HepG2 (cell line): Measurements from ENCODE around the gene SMIM13. TPM values are rescaled to one million over a fixed set of nuclear protein-coding genes. Genes with fewer than 3 reads are reported as not detected.

Source experiments
- CBFB ChIP-seq: sonication (generic); formaldehyde crosslinking; IDR thresholded peaks from 2 replicates; pipeline ENCODE4 v1.4.0; 2020; ENCODE audit warnings: missing genetic modification reagents
- EED ChIP-seq: sonication (generic); formaldehyde crosslinking; IDR thresholded peaks from 2 replicates; pipeline ENCODE4 v1.5.0; 2020; ENCODE audit warnings: mild to moderate bottlenecking, missing genetic modification reagents
- FUBP1 ChIP-seq: sonication (generic); formaldehyde crosslinking; IDR thresholded peaks from 2 replicates; pipeline ENCODE4 v1.5.1; 2020; ENCODE audit warnings: missing genetic modification reagents, mild to moderate bottlenecking, borderline replicate concordance
- GMEB1 ChIP-seq: sonication (generic); formaldehyde crosslinking; IDR thresholded peaks from 2 replicates; pipeline ENCODE4 v1.5.1; 2020; ENCODE audit warnings: missing genetic modification reagents, mild to moderate bottlenecking, borderline replicate concordance
- HMG20A ChIP-seq: IDR thresholded peaks from 2 replicates; pipeline ENCODE4 v1.6.1; 2016; ENCODE audit warnings: borderline replicate concordance
- HOMEZ ChIP-seq: IDR thresholded peaks from 2 replicates; pipeline ENCODE4 v1.6.1; 2016; ENCODE audit warnings: low read depth
- KLF6 ChIP-seq: IDR thresholded peaks from 2 replicates; pipeline ENCODE4 v1.8.0; 2016; ENCODE audit warnings: missing biosample characterization, missing genetic modification reagents
- MTA3 ChIP-seq: sonication (generic); formaldehyde crosslinking; IDR thresholded peaks from 2 replicates; pipeline ENCODE4 v1.4.0; 2020; ENCODE audit warnings: missing genetic modification reagents
- NAIF1 ChIP-seq: sonication (generic); formaldehyde crosslinking; IDR thresholded peaks from 2 replicates; pipeline ENCODE4 v1.5.0; 2020; ENCODE audit warnings: mild to moderate bottlenecking, missing genetic modification reagents, borderline replicate concordance
- PHB2 ChIP-seq: fragments of 450-650 bp; IDR thresholded peaks from 2 replicates; pipeline ENCODE4 v1.6.1; 2018; ENCODE audit not compliant: partially characterized antibody
- REPIN1 ChIP-seq: sonication (generic); formaldehyde crosslinking; IDR thresholded peaks from 2 replicates; pipeline ENCODE4 v1.8.0; 2022; ENCODE audit warnings: missing genetic modification reagents, low read depth, mild to moderate bottlenecking, borderline replicate concordance
- USF2 ChIP-seq, 2 experiments: sonication (generic) in 1 of 2; formaldehyde crosslinking in 1 of 2; IDR thresholded peaks; 2 replicates each; pipeline versions ENCODE4 v1.5.1 to v1.6.1; 2011 to 2020; ENCODE audit warnings: borderline replicate concordance in 1 of 2, low read depth in 1 of 2, low read length in 1 of 2, mild to moderate bottlenecking in 1 of 2, missing genetic modification reagents in 1 of 2, moderate library complexity in 1 of 2
- ZBTB3 ChIP-seq: sonication (generic); formaldehyde crosslinking; IDR thresholded peaks from 2 replicates; pipeline ENCODE4 v1.4.0; 2020; ENCODE audit warnings: low read depth, mild to moderate bottlenecking, moderate library complexity, missing genetic modification reagents, borderline replicate concordance
- ZFP41 ChIP-seq: sonication (generic); formaldehyde crosslinking; IDR thresholded peaks from 2 replicates; pipeline ENCODE4 v1.4.0; 2020; ENCODE audit warnings: mild to moderate bottlenecking, missing genetic modification reagents, borderline replicate concordance
- ZNF224 ChIP-seq: sonication (generic); formaldehyde crosslinking; IDR thresholded peaks from 2 replicates; pipeline ENCODE4 v1.5.0; 2020; ENCODE audit warnings: mild to moderate bottlenecking, missing genetic modification reagents
- ZNF484 ChIP-seq: sonication (generic); formaldehyde crosslinking; IDR thresholded peaks from 2 replicates; pipeline ENCODE4 v1.5.1; 2020; ENCODE audit warnings: mild to moderate bottlenecking, low read depth, missing genetic modification reagents, borderline replicate concordance
- ZXDC ChIP-seq: sonication (generic); formaldehyde crosslinking; IDR thresholded peaks from 2 replicates; pipeline ENCODE4 v1.5.0; 2020; ENCODE audit warnings: mild to moderate bottlenecking, missing genetic modification reagents
- polyA plus RNA-seq, 8 experiments: library from polyadenylated mRNA; depleted of rRNA in 3 of 8; stranded (reverse) in 7 of 8; unstranded in 1 of 8; fragments of >200 nt; fragmentation: Illumina TruSeq in 4 of 8; extraction: Trizol in 4 of 8; gene quantifications; 2 replicates each; pipeline versions ENCODE4 v1.2.1 to v1.2.3, GENCODE V29; 2011 to 2016; ENCODE audit warnings: low read depth in 4 of 8, missing spikeins in 1 of 8, mixed read lengths in 1 of 8; ENCODE audit not compliant: insufficient read depth in 1 of 8
- total RNA-seq, 5 experiments: library from RNA; depleted of rRNA; stranded (reverse); fragments of >200 nt; fragmentation: Illumina TruSeq; extraction: Trizol; gene quantifications; 2 replicates each; pipeline ENCODE4 v1.2.3, GENCODE V29; 2016; ENCODE audit warnings: low read depth in 1 of 5

Gene SMIM13
- total and polyA plus RNA-seq, 2 of the 13 experiments (the other 11 are each of a cell fraction or from before 2014, with no cell fraction given): 2.7 to 10.2 TPM

- TF ChIP-seq FUBP1 (no peak), KLF6 (CRISPR knock-in tag) (no peak), CBFB (peak; percentile 52; the same call in 1 of the 2 replicates), MTA3 (CRISPR knock-in tag) (no peak), EED (CRISPR knock-in tag) (no peak), HOMEZ (CRISPR knock-in tag) (no peak), HMG20A (CRISPR knock-in tag) (no peak), PHB2 (no peak), REPIN1 (CRISPR knock-in tag) (peak; percentile 64; the same call in 1 of the 2 replicates), USF2 (IDR thresholded peaks at IDR 0.05; ENCODE audit: low read depth, low read length) (no peak), USF2 (CRISPR knock-in tag; IDR thresholded peaks at IDR 0.05; ENCODE audit: borderline replicate concordance) (no peak), ZBTB3 (CRISPR knock-in tag) (no peak; the same call in 1 of the 2 replicates), ZFP41 (CRISPR knock-in tag) (no peak), ZNF224 (CRISPR knock-in tag) (no peak), NAIF1 (no peak), ZXDC (CRISPR knock-in tag) (no peak), GMEB1 (peak; percentile 58; the same call in 1 of the 2 replicates), ZNF484 (CRISPR knock-in tag) (no peak)
These were observed 49.5 kb upstream of the SMIM13 start, which contains the start of gene ELOVL2 (continued) for GRCh38 chr6:11043961-11044711.
